GM10266 (cell line): Measurements from ENCODE around the gene NCOR2.
"Not testable (repeated sequence)": the region's sequence is repeated elsewhere in the genome, so short reads cannot be mapped to it uniquely, and the experiment has no call there.

Experiments used
- DNase-seq: peaks from one replicate; pipeline ENCODE4 v3.0.0; 2012; ENCODE audit errors: extremely low spot score
- CTCF ChIP-seq: IDR thresholded peaks from 2 replicates; pipeline ENCODE4 v1.5.1; 2012; ENCODE audit warnings: mild to moderate bottlenecking, low read depth; ENCODE audit not compliant: control insufficient read depth, insufficient read depth; ENCODE audit errors: missing control alignments

Gene NCOR2

GRCh38 chr12:124590447-124590846 is 23.0 kb upstream of the NCOR2 start:
- TF ChIP-seq CTCF = no peak
- DNase-seq = no peak

GRCh38 chr12:124588751-124589267 is 21.4 kb upstream of the NCOR2 start:
- DNase-seq = no peak
- no peak for TF ChIP-seq CTCF

- no peak for TF ChIP-seq CTCF
- no peak for DNase-seq
Observed at GRCh38 chr12:124588018-124588634, 20.7 kb upstream of the NCOR2 start.

- no peak for DNase-seq
- no peak for TF ChIP-seq CTCF
Observed at GRCh38 chr12:124586756-124587155, 19.3 kb upstream of the NCOR2 start.

GRCh38 chr12:124584494-124584893 is 17.1 kb upstream of the NCOR2 start:
- DNase-seq = not testable (repeated sequence)

- no peak for DNase-seq
- no peak for TF ChIP-seq CTCF
Observed at GRCh38 chr12:124583854-124584253, 16.4 kb upstream of the NCOR2 start.

- TF ChIP-seq CTCF = no peak
- DNase-seq = no peak
Observed at GRCh38 chr12:124582108-124582424, 14.7 kb upstream of the NCOR2 start.
